ENCODE measurements around the gene CCDC142. TPM values are rescaled to one million over a fixed set of nuclear protein-coding genes. Genes with fewer than 3 reads are reported as not detected.

CCDC142 gene
- total RNA-seq, 1 donor from 2014 or later, result 22.8 TPM

- no peak for DNase-seq
Observed at GRCh38 chr2:74513605-74514367, 31.0 kb upstream of the CCDC142 start.

- DNase-seq, result no peak
Observed at GRCh38 chr2:74512744-74513604, 30.2 kb upstream of the CCDC142 start.

GRCh38 chr2:74511104-74511989, 28.5 kb upstream of the CCDC142 start:
- DNase-seq, result no peak

GRCh38 chr2:74510272-74510671, 27.5 kb upstream of the CCDC142 start:
- DNase-seq, result no peak

- peak; percentile 30 for DNase-seq
Observed at GRCh38 chr2:74507926-74508520, 25.2 kb upstream of the CCDC142 start.

- peak; percentile 98 for DNase-seq
Observed at GRCh38 chr2:74507145-74507925, 24.5 kb upstream of the CCDC142 start, which contains the start of gene PCGF1. Gene PCGF1 (minus strand): TSS chr2:74507695. CDS start chr2:74507668, 27 bp downstream.

GRCh38 chr2:74505448-74506246, 22.8 kb upstream of the CCDC142 start:
- no peak for DNase-seq

GRCh38 chr2:74504591-74504990, 21.8 kb upstream of the CCDC142 start:
- DNase-seq, result no peak

GRCh38 chr2:74503506-74504475, 21.0 kb upstream of the CCDC142 start:
- no peak for DNase-seq

- peak; percentile 88 for DNase-seq
Observed at GRCh38 chr2:74502720-74503505, 20.1 kb upstream of the CCDC142 start.

- no peak for DNase-seq
Observed at GRCh38 chr2:74502147-74502719, 19.4 kb upstream of the CCDC142 start.

- no peak for DNase-seq
Observed at GRCh38 chr2:74501335-74502071, 18.7 kb upstream of the CCDC142 start.

- DNase-seq, result no peak
Observed at GRCh38 chr2:74500578-74500946, 17.8 kb upstream of the CCDC142 start.

GRCh38 chr2:74499940-74500577, 17.3 kb upstream of the CCDC142 start:
- DNase-seq, result no peak

GRCh38 chr2:74499267-74499939, 16.6 kb upstream of the CCDC142 start, which contains the start of gene LBX2:
Gene LBX2 (minus strand): TSS chr2:74499603. CDS start chr2:74499537, 66 bp downstream.
- peak; percentile 40 for DNase-seq

All from dermis blood vessel endothelial cell (primary cell).